ENCODE data around the gene CDC42BPB.
A peak's percentile ranks its signal among the peaks of the same experiment; 100 is the strongest.

Gene CDC42BPB

DNA sequence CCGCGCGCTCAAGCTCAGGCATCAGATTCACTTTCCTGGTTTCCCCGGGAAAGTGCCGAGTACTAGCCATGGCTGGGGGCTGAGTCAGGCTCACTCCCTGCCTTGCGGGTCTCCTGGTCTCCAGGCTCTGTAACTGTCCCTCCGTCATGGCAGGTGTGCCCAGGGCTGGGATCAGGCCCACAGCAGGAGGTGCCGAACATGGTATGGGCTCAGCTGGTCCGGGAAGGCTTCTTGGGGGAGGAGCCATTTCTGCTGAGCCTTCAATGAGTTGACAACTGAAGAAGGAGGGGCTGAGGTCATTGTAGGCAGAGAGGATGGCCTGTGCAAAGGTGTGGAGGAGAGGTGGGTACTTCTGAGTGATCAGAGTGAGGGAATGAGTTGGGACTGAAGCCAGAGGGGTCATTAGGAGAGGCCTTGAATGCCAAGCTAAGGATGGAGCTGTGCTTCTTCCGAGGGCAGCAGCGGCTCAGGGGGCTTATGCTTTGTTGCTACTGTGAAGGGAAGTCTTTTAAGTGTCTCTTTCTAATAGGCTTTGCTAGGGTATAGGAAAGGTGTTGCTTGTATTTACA lies 37.9 kb upstream of the CDC42BPB start:
- DNase-seq = no peak

DNA sequence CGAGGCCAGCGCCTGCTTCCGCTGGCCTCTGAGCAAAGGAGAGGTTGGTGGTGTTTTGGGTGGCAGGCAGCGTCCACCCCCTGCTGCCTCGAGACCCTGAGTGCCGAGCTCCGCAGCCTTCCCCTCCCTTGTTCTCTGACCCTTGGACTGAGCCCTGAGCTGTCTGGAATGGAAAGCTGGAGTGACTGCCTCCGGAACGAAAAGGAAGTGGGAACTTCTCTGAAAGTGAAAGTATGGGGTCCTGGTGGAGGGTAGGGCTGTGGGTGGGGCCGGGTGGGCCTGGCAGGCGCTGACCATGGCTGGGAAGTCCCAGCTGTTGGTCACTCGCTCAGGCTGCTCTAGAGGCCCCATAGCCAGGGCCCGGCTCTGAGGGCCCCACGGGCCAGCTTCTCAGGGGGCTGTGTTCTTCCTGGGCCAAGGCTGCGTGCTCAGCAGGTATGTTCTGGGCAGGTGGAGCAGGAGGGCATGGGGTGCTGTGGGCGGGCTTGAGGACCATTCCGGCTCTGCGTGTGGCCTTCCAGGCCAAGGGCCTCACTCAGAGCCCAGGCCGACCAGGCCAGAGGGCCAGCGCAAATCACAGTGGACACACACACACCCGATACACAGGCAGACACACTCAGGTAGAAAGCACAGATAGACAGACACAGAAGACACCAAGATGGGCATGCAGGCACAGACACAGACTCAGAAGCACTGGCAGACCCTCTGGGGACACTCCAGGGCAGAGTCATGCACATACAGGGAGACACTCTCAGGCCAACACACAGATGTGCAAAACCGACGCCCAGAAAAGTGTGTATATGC lies 37.3 kb upstream of the CDC42BPB start, which contains the start of gene EXOC3L4:
Gene EXOC3L4, plus strand, starts transcription at position 320 of the 804 bp plus-strand sequence. CDS start 5,495 bp downstream, outside the sequence.
- no peak for DNase-seq

DNA sequence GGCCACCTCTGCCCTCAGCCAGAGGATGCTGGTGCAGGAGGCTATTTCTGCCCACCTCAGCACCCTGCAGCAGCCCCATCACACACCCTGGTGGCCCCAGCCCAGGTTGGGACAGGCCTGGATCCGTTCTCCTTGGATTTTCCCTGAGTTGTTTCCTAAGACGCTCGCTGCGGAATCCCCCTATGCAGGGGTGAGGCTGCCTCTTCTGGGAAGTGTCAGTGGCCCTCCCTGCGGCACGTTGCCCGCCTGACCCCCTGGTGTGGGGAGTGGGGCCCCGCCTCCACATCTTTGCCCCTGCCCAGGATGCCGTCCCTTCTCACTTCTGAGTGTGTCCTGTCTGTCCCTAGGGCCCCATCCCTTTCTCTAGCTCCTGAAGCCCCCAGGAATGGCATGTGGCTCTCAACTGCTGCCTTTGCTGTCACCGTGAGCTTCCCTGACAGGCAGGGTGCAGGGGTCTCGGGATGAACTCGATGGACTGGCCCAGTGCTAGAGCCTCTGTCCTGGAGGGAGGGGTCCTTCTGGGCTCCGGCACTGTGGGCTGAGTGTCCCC lies 36.6 kb upstream of the CDC42BPB start:
- DNase-seq = no peak

DNA sequence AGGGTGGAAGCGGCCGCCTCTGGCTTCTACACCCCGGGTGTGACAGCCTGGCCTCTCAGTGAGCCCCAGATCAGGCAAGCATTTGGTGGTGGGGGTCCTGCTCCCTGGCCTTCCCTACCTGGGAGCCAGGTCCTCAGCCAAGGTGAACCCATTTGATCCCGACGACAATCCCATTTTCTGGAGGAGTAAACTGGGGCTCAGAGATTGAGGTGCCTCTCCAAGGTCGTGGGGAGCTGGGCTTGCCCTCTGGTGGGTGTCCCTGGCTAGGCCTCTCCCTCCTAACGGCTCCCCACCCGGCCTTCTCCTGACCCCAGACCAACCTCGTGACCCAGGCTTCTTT lies 34.5 kb upstream of the CDC42BPB start:
- DNase-seq = no peak

DNA sequence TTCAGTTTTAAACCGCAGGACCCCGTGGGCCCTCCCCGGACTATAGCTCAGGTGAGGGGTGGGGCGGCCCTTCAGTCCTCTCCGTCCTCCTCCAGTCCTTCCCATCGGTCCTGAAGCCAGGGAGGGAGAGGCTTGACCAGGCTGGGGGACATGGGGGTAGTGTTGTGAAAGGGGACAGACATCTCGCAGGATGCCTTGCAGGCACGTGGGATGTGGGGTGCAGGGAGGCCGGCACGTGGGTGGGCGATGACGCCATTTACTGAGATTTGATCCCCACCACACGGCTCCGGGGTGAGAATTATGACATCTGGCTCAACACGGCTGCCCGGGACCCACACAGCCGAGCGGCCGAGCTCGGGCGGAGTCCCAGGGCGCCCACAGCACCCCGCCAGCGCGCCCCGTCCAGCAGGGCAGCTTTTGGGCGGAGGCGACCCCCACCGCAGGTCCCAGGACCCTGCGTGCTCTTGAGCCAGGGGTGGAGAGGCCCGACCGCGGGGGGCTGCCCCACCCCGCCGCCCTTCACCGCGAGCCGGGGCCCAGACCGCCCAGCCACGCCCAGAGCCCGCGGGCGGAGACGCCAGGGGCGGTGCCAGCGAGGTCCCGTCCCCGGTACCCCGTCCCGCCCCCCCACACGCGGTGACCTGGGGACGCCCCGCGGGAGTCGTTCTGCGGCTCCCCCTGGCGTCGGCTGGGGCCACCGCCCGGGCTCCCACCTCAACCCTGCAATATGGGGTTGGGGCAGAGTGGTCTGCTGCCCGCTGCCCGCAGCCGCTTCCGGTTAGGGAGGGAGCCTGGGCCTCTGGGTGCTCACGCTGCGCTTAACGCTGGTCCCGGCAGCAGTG lies 33.9 kb upstream of the CDC42BPB start:
- DNase-seq = peak; percentile 79 to 81

DNA sequence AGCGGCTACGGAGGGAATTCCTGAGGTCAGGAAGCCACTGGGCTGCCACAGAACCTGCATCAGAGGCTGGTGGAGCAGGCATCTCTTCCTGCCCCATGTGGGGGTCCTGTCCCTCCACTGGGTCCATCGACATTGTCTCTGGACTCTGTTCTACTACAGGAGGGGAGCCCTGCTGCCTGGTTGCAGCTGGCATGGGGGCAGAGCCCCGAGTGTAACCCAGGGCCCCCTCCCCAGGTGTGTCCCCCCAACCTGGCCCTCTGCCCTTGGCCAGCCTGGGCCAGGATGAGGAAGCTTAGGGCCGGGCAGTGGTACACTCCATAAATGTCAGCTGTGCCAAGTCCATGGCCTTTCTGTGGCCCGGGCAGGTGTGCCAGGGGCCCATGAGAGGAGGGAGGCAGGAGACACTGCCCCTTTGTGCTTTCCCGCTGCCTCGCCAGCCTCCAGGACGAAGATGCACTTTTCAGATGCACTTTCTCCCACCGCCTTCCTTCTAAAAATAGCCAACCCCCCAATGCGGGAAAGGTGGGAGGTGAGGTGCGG lies 33.2 kb upstream of the CDC42BPB start:
- no peak for DNase-seq

DNA sequence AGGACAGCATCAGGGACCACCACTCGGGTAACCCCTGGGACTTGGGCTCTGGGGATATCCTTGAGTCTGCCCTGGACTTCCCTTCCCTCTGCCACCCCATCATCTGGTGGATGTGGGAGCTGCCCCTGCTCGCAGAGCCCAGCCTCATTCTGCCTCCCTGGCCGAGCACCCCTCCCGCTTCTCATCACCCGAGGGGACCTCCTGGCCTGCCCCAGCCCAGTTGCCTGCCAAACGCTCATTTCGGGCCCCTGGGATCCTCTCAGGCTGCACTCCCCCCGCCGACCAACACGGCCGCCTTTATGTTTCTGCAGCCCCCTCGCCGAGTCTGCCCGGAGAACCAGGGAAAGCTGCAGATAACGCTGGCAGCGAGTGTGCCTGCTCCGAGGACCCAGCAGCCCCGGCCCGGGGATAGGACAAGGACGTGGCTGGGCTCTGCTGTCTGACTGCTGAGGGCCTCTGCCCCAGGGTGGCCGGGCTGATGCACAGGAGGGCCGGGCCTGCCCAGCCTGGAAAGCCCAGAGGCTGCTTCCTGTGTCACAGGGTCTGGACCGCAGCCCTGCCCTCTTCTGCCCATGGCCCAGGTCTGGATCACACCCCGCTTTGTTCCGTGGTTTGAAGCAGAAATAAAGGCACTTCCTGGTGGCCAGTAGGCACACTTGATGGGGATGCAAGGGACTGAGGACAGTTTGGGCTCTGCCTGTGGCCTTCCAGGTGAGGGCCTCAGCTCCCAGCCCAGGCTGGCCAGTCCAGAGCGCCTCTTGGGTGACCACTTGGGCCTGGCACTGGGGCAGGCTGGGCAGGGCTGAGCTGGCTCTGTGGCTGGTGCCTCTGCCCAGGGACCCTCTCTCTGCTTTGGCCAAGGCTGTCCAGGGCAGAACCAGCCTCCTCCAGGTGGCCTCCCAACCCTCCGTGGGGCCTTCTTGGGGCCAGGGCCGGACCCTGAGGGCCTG lies 32.3 kb upstream of the CDC42BPB start:
- no peak for DNase-seq

DNA sequence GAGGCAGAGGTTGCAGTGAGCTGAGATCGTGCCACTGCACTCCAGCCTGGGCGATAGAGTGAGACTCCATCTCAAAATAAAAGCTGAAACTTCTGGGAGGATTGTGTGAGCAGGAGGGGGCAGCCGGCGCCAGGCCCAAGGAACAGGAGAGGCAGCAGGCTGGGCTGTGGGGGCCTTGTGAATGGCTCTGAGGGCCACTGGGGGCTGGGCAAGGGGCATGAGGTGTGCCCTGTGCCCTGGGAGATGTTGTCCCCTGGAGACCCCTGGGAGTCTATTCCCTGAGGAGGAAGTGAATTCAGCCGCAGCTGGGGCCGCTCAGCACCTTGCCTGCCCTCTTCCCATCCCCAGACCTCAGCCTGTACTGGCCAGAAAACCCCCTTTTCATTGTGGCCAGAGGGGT lies 31.6 kb upstream of the CDC42BPB start:
- no peak for DNase-seq

DNA sequence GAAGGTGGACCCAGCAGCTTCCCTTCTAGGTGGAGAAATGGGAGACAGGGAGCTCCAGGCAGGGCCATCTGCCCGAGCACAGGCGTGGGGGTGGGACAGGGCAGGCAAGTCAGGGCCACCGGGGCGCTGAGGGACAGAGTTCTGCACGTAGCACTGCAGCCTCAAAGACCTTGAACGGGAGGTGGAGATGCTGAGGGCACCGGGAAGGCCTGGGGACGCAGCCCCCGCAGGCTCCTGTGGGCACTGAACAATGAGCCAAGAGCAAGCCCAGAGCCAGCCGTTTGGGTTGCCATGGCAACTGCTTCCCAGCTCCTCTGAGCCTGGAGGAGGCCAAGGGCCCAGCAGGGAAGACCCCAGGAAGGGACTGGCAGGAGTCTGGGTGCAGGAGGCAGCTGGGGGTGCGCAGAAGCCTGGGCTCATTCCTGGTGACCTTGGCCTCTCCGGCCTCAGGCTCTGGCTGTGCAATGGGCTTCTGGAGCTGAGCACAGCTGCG lies 30.0 kb upstream of the CDC42BPB start:
- no peak for DNase-seq

DNA sequence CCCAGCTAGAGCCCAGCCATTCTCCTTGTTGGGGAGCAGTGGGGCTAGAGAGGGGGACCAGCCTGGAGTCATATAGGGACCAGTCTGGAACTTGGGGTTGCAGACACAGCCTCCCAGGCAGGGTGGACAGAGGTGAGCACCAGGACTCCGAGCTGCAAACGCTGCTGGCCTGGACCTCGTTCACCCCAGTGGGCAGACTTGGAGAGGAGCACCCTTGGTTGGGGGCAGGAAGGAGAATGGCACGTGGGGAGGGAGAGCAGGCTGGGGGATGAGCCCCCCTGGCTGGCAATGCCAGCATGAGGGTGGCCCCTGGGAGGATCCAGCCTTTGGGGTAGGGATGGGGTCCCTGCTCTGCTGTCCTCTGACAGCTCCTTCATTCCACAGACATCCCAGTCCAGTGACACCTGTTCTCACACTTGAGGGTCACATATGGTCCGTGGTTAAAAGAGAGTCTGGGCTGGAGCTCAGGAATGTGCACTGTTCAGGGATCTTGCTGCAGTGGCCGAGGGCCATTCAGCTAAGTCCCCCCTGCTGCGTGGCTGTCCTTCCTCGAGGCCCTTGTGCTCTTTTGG lies 29.5 kb upstream of the CDC42BPB start:
- DNase-seq = no peak

DNA sequence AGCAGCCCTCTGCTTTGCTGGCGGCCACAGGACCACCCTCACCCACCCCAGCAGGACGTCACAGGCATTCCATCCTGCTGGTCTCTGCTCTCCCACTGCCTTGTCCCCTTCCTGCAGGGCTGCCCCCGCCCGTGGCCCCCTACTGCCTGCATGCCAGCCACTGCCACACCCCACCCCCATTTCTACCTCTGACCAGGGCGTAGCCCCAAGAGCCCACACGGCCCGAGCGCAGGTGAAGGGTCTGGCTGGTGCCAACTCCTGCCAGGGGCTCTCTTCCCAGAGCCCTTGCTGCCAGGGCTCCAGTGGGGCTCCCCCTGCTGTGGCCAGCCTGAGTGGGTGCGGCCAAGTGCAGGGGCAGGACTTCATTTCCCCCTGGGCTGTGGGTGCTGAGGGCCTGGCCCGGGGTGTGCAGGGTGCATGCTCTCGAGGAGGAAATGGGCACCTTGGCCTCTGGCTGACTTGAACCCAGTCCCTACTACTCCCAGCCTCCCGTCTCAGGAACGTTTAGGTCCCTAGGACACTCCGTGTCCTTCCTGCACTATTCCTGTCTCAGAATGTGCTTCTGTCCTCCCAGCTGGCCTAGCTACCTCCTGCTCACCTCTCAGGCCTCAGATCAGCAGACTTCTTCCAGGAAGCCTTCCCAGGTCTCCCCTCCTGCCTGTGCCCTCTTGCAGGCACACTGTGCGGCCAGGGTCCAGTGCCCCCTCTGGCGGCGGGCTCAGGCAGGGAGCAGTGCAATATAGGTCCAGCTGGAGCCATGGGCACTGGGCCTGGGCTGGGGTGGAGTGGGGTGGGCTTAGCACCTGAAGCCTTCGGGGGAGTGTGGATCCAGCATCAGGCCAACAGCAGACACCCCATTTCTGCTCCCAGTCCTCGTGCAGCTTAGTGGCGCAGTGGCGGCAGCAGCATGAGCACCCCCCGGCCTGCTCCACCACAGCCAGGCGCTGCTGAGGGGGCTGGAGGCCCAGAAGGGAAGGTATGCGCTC lies 28.1 kb upstream of the CDC42BPB start:
- DNase-seq = no peak

DNA sequence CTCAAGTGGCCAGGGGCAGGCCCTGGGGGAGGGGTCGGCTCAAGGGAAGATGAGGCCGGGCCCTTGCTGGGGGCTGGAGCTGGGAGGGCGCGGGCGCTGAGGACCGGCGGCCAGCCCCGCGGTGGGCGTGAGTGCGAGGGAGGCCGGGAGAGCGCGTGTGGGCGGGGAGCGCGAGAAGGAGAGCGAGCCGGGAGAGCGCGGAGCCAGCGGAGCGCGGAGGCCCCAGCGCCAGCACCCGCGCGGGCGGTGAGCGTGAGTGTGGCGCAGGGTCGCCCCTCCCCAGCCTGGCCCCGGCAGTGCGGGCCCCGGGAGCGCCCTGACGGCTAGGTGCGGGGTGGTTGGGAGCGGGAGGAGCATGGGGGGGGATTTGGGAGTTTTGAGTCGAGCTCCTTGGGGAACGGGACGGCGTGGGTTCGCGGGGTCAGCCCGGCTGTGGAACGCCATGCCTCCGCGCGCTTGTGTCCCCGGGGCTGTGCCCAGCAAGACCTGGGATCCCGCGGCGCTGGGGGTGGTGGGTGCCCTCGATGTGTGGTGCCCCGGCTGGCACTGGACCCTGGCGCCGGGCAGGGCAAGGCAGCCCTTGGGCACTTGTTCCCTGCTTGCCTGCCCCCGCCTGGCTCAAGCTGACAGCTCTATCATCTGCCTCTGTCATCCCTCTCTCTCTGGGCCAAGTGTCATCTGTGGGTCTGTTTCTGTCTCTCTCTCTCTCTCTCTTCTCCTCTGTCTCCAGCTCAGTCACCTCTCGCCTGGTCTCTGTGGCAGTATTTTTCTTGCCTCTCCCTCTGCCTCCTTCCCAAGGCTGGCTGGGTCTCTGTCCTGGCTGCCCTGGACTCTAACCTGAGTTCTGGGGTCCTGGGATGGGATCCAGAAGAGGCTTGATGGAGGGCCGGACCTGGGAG lies 26.9 kb upstream of the CDC42BPB start, which contains the start of gene LBHD2:
Gene LBHD2, plus strand, starts transcription at position 190 of the 899 bp plus-strand sequence. CDS start 1,803 bp downstream, outside the sequence.
- DNase-seq = no peak

DNA sequence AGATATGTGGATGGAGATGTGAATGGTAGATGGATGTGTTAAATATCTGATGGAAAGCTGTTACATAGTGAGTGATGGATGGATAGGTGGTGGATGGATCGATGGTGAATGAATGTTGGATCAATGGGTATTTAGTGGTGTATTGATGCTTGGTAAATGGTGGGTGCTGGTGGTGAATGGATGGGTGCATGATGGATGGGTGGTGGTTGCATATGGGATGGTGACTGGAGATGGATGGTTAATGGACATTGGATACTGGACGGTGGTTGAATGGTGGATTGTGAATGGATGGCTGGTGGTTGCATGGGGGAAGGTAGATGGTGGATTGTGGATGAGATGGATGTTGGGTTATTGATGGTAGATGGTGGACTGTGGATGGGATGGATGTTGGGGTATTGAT lies 24.6 kb upstream of the CDC42BPB start:
- no peak for DNase-seq

DNA sequence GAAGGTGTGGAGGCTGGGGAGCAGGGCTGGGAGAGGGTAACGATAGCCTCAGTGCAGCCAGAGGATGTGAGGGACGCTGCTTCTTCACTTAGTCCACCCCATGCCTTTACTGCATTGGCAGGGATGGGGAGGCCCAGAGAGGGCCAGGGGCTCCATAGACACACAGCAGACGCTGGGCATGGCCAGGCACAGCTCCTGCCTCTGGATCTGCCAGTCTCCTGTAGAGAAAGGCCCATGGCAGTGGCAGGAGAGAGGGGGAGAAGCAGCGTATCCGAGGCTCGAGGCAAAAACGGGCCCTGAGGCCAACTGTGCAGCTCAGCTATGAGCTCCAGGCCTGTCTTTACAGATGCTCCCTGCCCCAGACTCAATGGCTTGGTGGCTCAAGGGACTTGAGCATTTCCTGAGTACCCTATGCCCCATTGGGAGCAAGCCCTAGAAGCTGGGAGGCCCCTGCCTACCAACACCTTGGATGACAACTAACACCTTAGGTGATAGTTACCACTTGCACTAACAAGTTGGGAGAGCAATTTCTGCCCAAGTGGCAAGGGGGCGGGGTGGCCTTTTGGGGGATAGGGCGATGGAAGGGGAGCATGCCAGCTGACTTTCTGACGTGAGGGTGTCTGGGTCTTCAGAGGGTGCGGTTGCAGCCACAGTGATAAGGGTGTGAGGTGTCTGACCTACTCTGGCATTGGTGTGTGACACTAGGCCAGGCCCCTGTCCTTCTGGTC lies 21.7 kb upstream of the CDC42BPB start:
- no peak for DNase-seq

DNA sequence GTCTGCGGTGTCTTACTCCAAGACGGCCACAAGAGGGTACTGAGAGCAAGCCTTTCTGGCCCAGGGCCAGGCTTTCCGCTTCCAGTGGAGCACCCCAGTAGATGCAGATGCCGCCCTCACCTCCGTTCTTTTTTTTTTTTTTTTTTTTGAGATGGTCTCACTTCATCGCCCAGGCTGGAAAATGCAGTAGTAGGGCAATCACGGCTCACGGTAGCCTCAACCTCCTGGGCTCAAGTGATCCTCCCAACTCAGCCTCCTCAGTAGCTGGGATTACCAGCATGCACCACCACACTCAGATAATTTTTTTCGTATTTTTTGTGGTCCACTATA lies 21.0 kb upstream of the CDC42BPB start:
- peak; percentile 71 to 80 for DNase-seq

DNA sequence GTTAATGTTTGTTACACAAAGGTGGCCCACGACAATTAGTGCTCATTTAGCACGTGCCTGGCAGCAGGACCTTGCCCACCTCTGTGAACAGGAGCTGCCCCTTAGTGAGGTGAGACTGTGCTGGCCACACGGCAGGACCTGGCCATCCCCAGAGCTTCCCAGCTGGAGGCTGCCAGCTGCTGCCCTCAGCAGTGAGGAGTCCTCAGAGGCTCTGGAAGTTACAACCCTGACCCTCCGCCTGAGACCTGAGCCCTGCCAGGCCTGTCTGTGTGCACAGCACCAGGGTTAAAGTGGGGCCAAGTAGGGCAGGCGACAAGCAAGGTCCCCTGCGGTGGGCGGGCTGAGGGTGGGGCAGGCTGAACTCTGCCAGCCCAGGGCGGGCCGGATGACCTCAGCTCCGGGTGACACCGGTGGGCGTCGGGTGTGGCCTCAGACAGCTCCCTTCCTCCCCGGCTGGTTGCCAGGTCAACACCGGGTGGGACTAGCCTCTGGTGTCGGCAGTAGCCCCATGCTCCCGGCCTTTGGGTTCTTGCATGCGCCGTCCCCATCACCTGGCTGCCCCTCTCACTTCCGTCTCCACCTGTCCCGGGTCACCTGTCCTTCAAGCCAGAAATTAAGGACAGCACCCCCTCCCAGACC lies 17.5 kb upstream of the CDC42BPB start:
- peak; percentile 10 to 20 for DNase-seq

DNA sequence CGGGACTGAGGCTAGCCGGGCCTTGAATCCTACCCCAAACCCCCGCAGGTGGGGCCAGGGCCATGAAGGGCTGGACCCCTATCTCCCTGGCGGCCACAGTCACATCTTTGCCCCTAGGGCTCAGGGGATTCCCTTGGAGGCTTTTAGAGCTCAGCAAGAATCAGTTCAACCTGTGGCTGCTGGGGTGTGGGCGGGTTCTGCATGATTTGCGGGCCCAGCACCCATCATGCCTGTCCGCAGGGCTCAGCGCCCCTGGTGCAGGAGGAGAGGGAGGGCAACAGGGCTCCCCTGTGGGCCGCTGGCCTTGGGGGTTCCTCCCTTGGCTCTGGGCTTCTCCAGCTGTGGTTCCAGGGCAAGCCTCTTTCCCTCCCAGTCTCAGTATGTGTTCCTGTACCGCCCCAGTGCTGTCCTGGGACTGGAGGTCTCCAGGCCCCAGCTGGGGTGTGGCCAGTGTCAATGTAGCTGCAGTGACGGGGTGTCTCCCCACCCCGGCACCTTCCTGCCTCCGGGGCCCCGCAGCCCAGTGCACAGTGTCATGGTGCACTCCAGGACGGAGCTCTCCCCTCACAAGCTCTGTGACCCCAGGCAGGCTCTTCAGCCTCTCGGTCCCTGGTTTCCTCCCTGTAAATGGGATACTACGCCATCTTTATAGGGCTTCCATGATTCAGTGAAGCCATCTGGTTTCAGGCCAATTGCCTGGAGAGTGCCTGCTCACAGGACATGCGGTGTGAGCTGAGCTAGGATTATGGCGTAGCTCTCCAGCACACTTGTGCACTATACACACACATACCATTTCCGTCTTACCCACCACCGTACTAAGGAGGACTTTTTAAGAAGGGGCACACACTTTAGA lies 16.8 kb upstream of the CDC42BPB start:
- no peak for DNase-seq

Data from activated CD4-positive, alpha-beta T cell treated with anti-CD3 and anti-CD28 coated beads, Interleukin-2, amount 50 U/mL, for 48 hours (primary cell).